Smooth muscle cell (in vitro differentiated cells): ENCODE data around the gene AFG1L. TPM values are rescaled to one million over a fixed set of nuclear protein-coding genes. Genes with fewer than 3 reads are reported as not detected.
A peak's percentile ranks its signal among the peaks of the same experiment; 100 is the strongest.

Source experiments
- DNase-seq: peaks from one replicate; lab custom pipeline; 2025; ENCODE audit not compliant: unreplicated experiment; lab: John Stamatoyannopoulos, UW
- H2AFZ ChIP-seq: fragments of 200-600 bp; sonication (generic); 2 replicates; pipeline ENCODE4 v1.6.0; 2016; ENCODE audit warnings: antibody characterized with exemption, low read depth, mild to moderate bottlenecking
- H3F3A ChIP-seq: fragments of 200-600 bp; sonication (generic); 2 replicates; pipeline ENCODE4 v1.6.0; 2017; ENCODE audit warnings: antibody characterized with exemption, low read depth
- H3K27ac ChIP-seq: fragments of 200-600 bp; sonication (generic); 2 replicates; pipeline ENCODE4 v1.5.1; 2016; ENCODE audit warnings: low read depth, mild to moderate bottlenecking
- H3K27me3 ChIP-seq: fragments of 200-600 bp; sonication (generic); 2 replicates; pipeline ENCODE4 v1.6.1; 2016; ENCODE audit warnings: low read depth, mild to moderate bottlenecking
- H3K36me3 ChIP-seq: fragments of 200-600 bp; sonication (generic); 2 replicates; pipeline ENCODE4 v1.5.1; 2016; ENCODE audit warnings: low read depth
- H3K4me1 ChIP-seq: fragments of 200-600 bp; sonication (generic); 2 replicates; pipeline ENCODE4 v1.5.1; 2016; ENCODE audit warnings: low read depth
- H3K4me2 ChIP-seq: fragments of 200-600 bp; sonication (generic); 2 replicates; pipeline ENCODE4 v1.6.0; 2016; ENCODE audit warnings: mild to moderate bottlenecking
- H3K4me3 ChIP-seq: fragments of 200-600 bp; sonication (generic); 2 replicates; pipeline ENCODE4 v1.5.1; 2016; ENCODE audit warnings: mild to moderate bottlenecking
- H3K79me2 ChIP-seq: fragments of 200-600 bp; sonication (generic); 2 replicates; pipeline ENCODE4 v1.6.0; 2016; ENCODE audit warnings: low read depth, mild to moderate bottlenecking
- H3K9ac ChIP-seq: fragments of 200-600 bp; sonication (generic); 2 replicates; pipeline ENCODE4 v1.6.0; 2016; ENCODE audit warnings: low read depth
- H3K9me3 ChIP-seq: fragments of 200-600 bp; sonication (generic); replicated peaks from 2 replicates; pipeline ENCODE4 v1.5.1; 2016; ENCODE audit warnings: low read depth
- H4K20me1 ChIP-seq: fragments of 200-600 bp; sonication (generic); 2 replicates; pipeline ENCODE4 v1.6.0; 2016; ENCODE audit warnings: low read depth
- CTCF ChIP-seq: fragments of 200-600 bp; sonication (generic); IDR thresholded peaks from 2 replicates; pipeline ENCODE4 v1.5.1; 2017; ENCODE audit warnings: borderline replicate concordance, mild to moderate bottlenecking, antibody characterized with exemption; ENCODE audit not compliant: insufficient read depth, poor library complexity, severe bottlenecking
- WGBS: methylation state at CpG from one replicate; pipeline ENCODE4 v1.1.7; 2016; ENCODE audit warnings: low lambda C conversion rate; 5-methylcytosine and 5-hydroxymethylcytosine counted together
- polyA plus RNA-seq: library from polyadenylated mRNA; unstranded; fragments of >200 nt; fragmentation: Nextera tagmentation; extraction: Ambion mirVana; gene quantifications from 2 replicates; pipeline ENCODE4 v1.2.1, GENCODE V29; 2016
- total RNA-seq: library from RNA; depleted of rRNA; stranded (reverse); fragments of >200 nt; gene quantifications from 2 replicates; pipeline ENCODE4 v1.2.3, GENCODE V29; 2014

AFG1L gene
- total and polyA plus RNA-seq, 2 experiments from 2014 or later = 4.0 to 5.7 TPM

- no peak for TF ChIP-seq CTCF
- Histone ChIP-seq H3K9me3 (no peaks in the 10 kb centered on the region), H3K9ac (no peak overlapping the region), H2AFZ (no peak overlapping the region), H3F3A (no peaks in the 10 kb centered on the region), H3K4me2 (no peak overlapping the region), H4K20me1 (no peaks in the 10 kb centered on the region), H3K79me2 (no peaks in the 10 kb centered on the region), H3K27ac (no peak overlapping the region), H3K27me3 (no peaks in the 10 kb centered on the region), H3K4me3 (no peak overlapping the region), H3K4me1 (no peaks in the 10 kb centered on the region), H3K36me3 (no peaks in the 10 kb centered on the region)
- no peak for DNase-seq
- WGBS = 61% methylated on average over 5 of the region's 5 CpGs
Measured at GRCh38 chr6:108524528-108525248, 229.8 kb downstream of the AFG1L start.

- no peaks in the 10 kb centered on the region for H3K27me3 ChIP-seq
- DNase-seq = no peak
- peak; percentile 74 for TF ChIP-seq CTCF
- no peaks in the 10 kb centered on the region for H4K20me1 ChIP-seq
- no peaks in the 10 kb centered on the region for H3K9me3 ChIP-seq
- no peak overlapping the region for H3K27ac ChIP-seq
- H3F3A ChIP-seq = no peaks in the 10 kb centered on the region
- 67% methylated on average over 7 of the region's 7 CpGs for WGBS
- no peak overlapping the region for H3K4me2 ChIP-seq
- no peaks in the 10 kb centered on the region for H3K79me2 ChIP-seq
- no peak overlapping the region for H3K4me3 ChIP-seq
- H3K36me3 ChIP-seq = no peaks in the 10 kb centered on the region
- H2AFZ ChIP-seq = no peak overlapping the region
- no peaks in the 10 kb centered on the region for H3K4me1 ChIP-seq
- H3K9ac ChIP-seq = no peak overlapping the region
Measured at GRCh38 chr6:108526739-108527174, 231.9 kb downstream of the AFG1L start.

GRCh38 chr6:108528878-108529277 lies 234.0 kb downstream of the AFG1L start:
- Histone ChIP-seq H3K4me1 (no peaks in the 10 kb centered on the region), H3K4me3 (no peak overlapping the region), H3K4me2 (no peak overlapping the region), H3K9ac (no peak overlapping the region), H2AFZ (no peak overlapping the region), H3F3A (no peaks in the 10 kb centered on the region), H4K20me1 (no peaks in the 10 kb centered on the region), H3K27me3 (peaks cover 3% of the 10 kb centered on the region), H3K9me3 (no peaks in the 10 kb centered on the region), H3K79me2 (no peaks in the 10 kb centered on the region), H3K27ac (no peak overlapping the region), H3K36me3 (no peaks in the 10 kb centered on the region)
- 79% methylated on average over 3 of the region's 3 CpGs for WGBS
- no peak for TF ChIP-seq CTCF
- DNase-seq = no peak

GRCh38 chr6:108531332-108531731 lies 236.5 kb downstream of the AFG1L start:
- Histone ChIP-seq H4K20me1 (no peaks in the 10 kb centered on the region), H3K79me2 (no peaks in the 10 kb centered on the region), H3K9ac (no peak overlapping the region), H3F3A (no peaks in the 10 kb centered on the region), H3K27me3 (peaks cover 3% of the 10 kb centered on the region), H3K4me1 (no peaks in the 10 kb centered on the region), H2AFZ (no peak overlapping the region), H3K4me3 (no peak overlapping the region), H3K27ac (no peak overlapping the region), H3K36me3 (no peaks in the 10 kb centered on the region), H3K9me3 (no peaks in the 10 kb centered on the region), H3K4me2 (no peak overlapping the region)
- WGBS = 96% methylated on average over 1 of the region's 1 CpG
- no peak for TF ChIP-seq CTCF
- no peak for DNase-seq
